ENCODE results near the gene PADI2. TPM values are rescaled to one million over a fixed set of nuclear protein-coding genes. Genes with fewer than 3 reads are reported as not detected.

PADI2 gene
- total and polyA plus RNA-seq, 2 of the 8 experiments (the other 6 are each of a cell fraction or from before 2014, with no cell fraction given): 1.6 to 7.5 TPM

- no peak for TF ChIP-seq JUN (IDR thresholded peaks at IDR 0.05; ENCODE audit: low read depth, low read length)
- no peak for TF ChIP-seq SAP30 (IDR thresholded peaks at IDR 0.05; ENCODE audit: insufficient read depth, insufficient replicate concordance, low read length)
- TF ChIP-seq EGR1 (IDR thresholded peaks at IDR 0.05; ENCODE audit: borderline replicate concordance, low read depth, low read length): no peak
- TF ChIP-seq TAF7 (optimal IDR thresholded peaks at IDR 0.05; ENCODE audit: borderline replicate concordance, low read depth, low read length): no peak
These were observed 49.6 kb downstream of the PADI2 start (continued) for GRCh38 chr1:17069452-17070162.
